ENCODE results near the gene CLEC3B. TPM values are rescaled to one million over a fixed set of nuclear protein-coding genes. Genes with fewer than 3 reads are reported as not detected.
A peak's percentile ranks its signal among the peaks of the same experiment; 100 is the strongest.

Gene CLEC3B
- total RNA-seq, 1 donor: 0.43 TPM

DNA sequence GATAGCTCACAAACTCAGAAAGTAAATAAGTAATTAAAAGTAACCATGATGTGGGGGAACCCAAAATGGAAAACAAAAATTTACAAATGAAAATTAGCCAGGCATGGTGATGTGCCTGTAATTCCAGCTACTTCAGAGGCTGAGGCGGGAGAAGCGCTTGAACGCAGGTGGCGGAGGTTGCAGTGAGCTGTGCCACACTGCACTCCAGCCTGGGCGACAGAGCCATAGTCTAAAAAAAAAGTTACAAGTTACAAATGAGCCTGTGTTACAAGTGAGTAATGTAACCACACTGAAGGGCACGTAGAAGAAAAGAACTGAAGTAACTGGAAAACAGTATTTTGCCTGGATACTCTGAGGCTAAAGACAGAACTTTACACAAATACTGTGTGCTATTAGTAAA lies 38.8 kb upstream of the CLEC3B start:
- TF ChIP-seq CTCF (IDR thresholded peaks at IDR 0.05; ENCODE audit: insufficient read depth, low read depth, low read length): no peak
- DNase-seq (ENCODE audit: low read depth): no peak
- no peak overlapping the region for H3K4me3 ChIP-seq (ENCODE audit: low read depth, low read length)

- H3K4me3 ChIP-seq (ENCODE audit: low read depth, low read length): no peak overlapping the region
- no peak for DNase-seq (ENCODE audit: low read depth)
- TF ChIP-seq CTCF (IDR thresholded peaks at IDR 0.05; ENCODE audit: insufficient read depth, low read depth, low read length): peak; percentile 56
Measured at GRCh38 chr3:44988073-44988472, 38.0 kb upstream of the CLEC3B start.

DNA sequence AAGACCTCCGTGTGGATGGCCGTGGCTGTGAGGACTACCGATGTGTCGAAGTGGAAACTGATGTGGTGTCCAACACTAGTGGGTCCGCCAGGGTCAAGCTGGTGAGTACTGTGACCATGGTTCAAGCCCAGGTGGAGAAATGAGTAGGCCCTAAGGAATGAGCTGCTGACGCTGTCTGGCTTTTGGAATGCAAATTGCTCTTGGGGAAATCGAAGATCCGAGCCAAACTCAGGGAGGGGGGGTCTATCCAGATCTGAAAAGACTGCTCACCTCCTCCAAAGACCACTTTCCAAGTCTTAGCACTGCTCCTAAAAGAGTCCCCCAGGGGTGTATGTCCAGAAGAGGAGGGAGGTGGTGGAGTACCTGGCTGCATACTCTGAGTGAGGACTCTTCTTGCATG lies 37.0 kb upstream of the CLEC3B start:
- DNase-seq (ENCODE audit: low read depth): no peak
- H3K4me3 ChIP-seq (ENCODE audit: low read depth, low read length): no peak overlapping the region
- no peak for TF ChIP-seq CTCF (IDR thresholded peaks at IDR 0.05; ENCODE audit: insufficient read depth, low read depth, low read length)

DNA sequence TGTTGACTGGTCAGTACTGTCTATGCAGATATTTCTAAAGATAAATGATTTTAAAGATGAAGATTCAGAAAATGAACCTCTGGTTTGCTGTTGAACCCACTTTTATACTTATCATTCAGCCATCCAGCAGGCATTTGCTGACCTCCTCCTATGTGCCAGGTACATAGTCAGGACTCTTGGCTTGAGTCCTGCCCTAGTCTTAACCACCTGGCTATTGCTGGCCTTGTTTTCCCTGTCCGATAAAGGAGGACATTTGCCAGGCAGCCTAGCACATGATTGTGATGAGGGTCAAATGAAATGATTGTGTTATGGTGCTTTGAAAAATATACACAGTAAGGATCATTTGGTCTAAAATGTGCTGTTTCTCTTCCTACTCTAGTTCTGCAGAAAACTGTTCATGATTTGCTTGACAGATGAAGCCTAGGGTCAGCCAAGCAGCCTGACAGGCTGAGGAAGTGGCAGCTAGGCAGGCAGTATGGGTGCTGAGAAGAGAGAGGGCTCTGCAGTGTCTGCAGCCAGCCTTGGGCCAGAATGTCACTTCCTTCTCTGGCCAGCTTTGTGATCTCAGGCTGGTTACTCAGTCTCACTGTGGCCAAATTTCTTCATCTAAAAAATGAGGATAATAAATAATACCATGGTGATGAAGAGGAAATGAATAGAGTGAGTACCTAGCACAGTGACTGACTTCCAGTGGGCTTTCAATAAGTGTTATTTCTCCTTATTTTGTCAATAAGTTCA lies 36.3 kb upstream of the CLEC3B start:
- H3K4me3 ChIP-seq (ENCODE audit: low read depth, low read length): no peak overlapping the region
- no peak for DNase-seq (ENCODE audit: low read depth)
- no peak for TF ChIP-seq CTCF (IDR thresholded peaks at IDR 0.05; ENCODE audit: insufficient read depth, low read depth, low read length)

GRCh38 chr3:44991326-44991725 lies 34.8 kb upstream of the CLEC3B start:
- no peak for TF ChIP-seq CTCF (IDR thresholded peaks at IDR 0.05; ENCODE audit: insufficient read depth, low read depth, low read length)
- no peak for DNase-seq (ENCODE audit: low read depth)
- no peak overlapping the region for H3K4me3 ChIP-seq (ENCODE audit: low read depth, low read length)

DNA sequence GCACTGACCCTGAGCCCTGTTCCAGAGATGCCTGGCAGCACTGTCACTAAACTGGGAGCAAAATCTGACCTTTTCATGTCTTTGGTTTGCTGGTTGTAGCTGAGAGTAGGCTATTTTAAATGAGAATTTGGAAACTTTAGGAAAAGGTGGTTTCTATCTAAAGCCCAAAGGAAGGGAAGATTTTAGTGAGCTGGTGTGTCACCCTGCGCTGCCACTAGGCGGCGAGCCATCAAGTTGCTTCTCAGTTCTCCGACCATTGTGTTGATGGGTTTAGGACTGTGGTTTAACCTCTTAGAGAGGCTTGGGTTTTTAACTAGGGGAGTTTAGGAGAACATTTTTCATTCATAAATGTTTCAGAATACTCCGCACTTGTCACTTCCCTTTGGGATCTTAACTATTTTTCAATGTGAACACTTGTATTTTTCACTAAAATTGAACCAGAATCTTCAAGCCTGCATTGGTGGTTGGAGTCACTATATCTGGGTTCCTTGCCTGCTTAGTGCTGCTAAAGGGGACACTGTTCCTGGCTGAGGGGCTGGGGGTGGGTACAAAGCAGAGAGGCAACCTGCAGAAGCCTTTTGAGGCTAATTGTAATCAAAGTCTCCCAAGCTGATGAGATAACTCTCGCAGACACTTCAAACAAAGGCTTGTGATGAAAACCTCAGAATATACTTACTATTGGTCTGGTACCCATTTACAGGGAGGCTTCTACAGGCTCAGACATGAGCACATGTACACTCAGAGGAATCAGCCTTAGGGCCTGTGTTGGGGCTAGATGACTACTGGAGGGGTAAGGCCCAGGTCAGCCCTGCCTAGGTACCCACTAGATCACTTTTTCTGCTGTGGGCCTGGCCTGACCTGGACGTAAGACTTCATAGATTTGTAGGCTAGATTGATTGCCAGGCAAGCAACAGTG lies 33.3 kb upstream of the CLEC3B start:
- TF ChIP-seq CTCF (IDR thresholded peaks at IDR 0.05; ENCODE audit: insufficient read depth, low read depth, low read length): peak; percentile 84
- no peak for DNase-seq (ENCODE audit: low read depth)
- H3K4me3 ChIP-seq (ENCODE audit: low read depth, low read length): no peak overlapping the region
